ENCODE data around the gene EHD4.

EHD4 gene

DNA sequence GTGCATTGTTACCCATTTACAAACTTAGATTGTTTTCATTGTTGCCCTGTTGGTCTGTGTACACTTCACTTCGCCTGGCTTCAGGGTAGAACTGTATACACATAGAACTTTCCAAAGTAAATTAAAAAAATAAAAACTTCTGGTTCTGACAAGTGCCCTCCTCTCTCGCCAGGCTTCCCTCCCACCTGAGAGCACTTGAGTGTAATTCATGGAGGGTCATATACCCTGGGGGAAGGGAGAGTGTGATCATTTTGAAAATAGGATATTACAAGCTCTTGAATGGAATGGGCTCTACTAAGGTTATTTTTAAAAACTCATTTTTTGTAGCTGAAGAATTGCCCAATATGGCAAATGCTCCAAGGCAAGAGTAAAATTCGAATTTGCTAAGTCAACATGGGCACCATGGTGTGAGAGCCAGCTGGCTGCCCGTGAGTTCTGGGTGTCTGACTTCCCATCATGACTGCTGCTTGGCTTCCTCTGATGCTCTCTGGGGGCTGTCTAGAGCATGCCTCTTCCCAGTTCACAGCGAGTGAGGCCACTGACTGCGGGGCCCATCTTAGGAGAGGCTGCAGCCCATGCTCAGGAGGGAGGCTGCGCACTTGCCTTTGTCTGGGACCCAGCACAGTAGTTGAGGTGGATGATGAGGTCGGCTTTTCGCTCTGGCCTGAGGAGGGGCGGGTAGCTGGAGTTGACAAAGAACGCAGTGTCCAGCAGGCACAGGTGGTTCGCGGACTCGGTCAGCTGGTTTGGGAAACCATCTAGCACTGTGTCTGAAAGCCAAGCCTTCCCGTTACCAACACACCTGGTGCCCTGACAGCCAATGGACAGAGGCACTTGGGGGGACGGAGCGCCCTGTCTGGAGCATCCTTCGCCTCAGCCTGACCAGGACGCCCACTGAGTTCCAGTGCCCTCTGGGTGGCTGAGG, 13.1 kb upstream of the EHD4 start:
- DNase-seq (ENCODE audit: low read depth) = no peak
- H3K4me3 ChIP-seq (ENCODE audit: low read length) = no peak overlapping the region
- TF ChIP-seq CTCF (conservative IDR thresholded peaks at IDR 0.05; ENCODE audit: low read depth, low read length) = no peak

GRCh38 chr15:41984622-41985021, 12.3 kb upstream of the EHD4 start:
- TF ChIP-seq CTCF (conservative IDR thresholded peaks at IDR 0.05; ENCODE audit: low read depth, low read length) = no peak
- H3K4me3 ChIP-seq (ENCODE audit: low read length) = no peak overlapping the region
- DNase-seq (ENCODE audit: low read depth) = no peak

- no peak overlapping the region for H3K4me3 ChIP-seq (ENCODE audit: low read length)
- DNase-seq (ENCODE audit: low read depth) = no peak
- TF ChIP-seq CTCF (conservative IDR thresholded peaks at IDR 0.05; ENCODE audit: low read depth, low read length) = no peak
These were observed 11.5 kb upstream of the EHD4 start for GRCh38 chr15:41983621-41984571.

DNA sequence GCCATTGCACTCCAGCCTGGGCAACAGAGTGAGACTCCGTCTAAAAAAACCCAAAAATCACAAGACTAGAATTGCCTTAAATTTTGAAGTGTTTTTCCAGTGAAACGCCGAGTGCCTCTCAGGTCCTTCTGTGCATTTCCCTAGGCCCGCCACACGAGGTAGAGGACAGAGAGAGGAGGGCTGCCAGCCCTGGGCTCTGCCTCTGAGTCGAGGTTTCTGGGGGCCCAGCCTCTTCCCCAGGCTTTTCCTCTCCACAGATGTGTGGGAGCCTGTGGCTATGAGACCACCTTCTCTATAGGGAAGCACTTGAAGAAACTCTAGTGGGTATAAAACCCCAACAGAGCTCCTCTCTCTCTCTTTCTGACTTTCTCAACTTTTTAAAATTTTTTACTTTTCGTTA, 10.9 kb upstream of the EHD4 start:
- no peak overlapping the region for H3K4me3 ChIP-seq (ENCODE audit: low read length)
- no peak for TF ChIP-seq CTCF (conservative IDR thresholded peaks at IDR 0.05; ENCODE audit: low read depth, low read length)
- no peak for DNase-seq (ENCODE audit: low read depth)

DNA sequence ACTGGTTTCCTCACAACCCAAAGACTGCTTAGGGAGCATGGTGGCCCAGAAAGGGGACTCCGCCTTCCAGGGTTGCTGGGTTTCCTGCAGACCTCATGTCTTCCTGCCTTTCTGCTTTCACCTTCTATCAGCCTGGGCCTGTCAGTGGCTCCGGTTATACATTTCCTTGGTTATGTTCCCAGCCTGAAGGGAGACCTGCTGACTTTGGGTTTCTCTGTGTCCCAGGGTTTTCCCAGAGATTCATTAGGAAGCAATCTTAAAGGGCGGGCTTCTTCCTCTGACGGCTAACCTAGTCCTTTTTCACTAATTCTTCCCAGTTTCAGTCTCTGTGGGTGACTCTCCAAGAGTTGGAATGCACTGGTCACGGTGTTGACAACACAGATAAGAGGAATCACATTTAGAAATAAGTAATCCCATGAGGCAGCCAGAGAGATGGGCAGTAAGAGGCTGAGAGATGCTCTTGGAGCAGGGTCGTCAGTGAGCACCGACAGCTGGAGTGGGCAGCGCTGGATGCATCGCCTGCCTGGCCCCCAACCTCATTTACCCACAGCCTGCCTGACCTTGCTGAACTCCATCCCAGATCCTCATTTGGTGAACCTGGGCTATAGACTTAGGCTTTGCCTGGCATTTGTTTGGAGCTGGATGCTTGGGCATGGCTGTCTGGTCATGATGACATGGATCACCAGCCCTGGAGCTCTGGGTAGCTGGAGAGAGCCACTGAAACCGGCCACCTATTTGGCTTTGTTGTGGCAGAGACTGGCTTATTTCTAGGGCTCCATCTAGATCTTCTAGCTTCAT, 10.0 kb upstream of the EHD4 start:
- H3K4me3 ChIP-seq (ENCODE audit: low read length) = no peak overlapping the region
- no peak for DNase-seq (ENCODE audit: low read depth)
- TF ChIP-seq CTCF (conservative IDR thresholded peaks at IDR 0.05; ENCODE audit: low read depth, low read length) = no peak

GRCh38 chr15:41981371-41982132, 9.2 kb upstream of the EHD4 start:
- no peak overlapping the region for H3K4me3 ChIP-seq (ENCODE audit: low read length)
- DNase-seq (ENCODE audit: low read depth) = no peak
- no peak for TF ChIP-seq CTCF (conservative IDR thresholded peaks at IDR 0.05; ENCODE audit: low read depth, low read length)
